HepG2 (cell line): Measurements from ENCODE around the gene DIO1. TPM values are rescaled to one million over a fixed set of nuclear protein-coding genes. Genes with fewer than 3 reads are reported as not detected.

Experiments used
- AGO2 ChIP-seq: fragments of 200-400 bp; formaldehyde crosslinking; optimal IDR thresholded peaks from 2 replicates; pipeline ENCODE3; 2017; ENCODE audit warnings: mild to moderate bottlenecking, low read depth, low read length, moderate library complexity
- BCL6 ChIP-seq: IDR thresholded peaks from 2 replicates; pipeline ENCODE4 v1.6.1; 2016; ENCODE audit warnings: missing genetic modification reagents, missing compliant biosample characterization
- CHD4 ChIP-seq: fragments of 200-600 bp; sonication (generic); IDR thresholded peaks from 2 replicates; pipeline ENCODE4 v1.7.0; 2017; ENCODE audit warnings: mild to moderate bottlenecking, low read length, borderline replicate concordance
- CTCF ChIP-seq: sonication (generic); formaldehyde crosslinking; IDR thresholded peaks from 2 replicates; pipeline ENCODE4 v1.5.0; 2020; ENCODE audit warnings: mild to moderate bottlenecking, missing genetic modification reagents, moderate library complexity
- ERF ChIP-seq: IDR thresholded peaks from 2 replicates; pipeline ENCODE4 v1.6.1; 2018; ENCODE audit warnings: missing biosample characterization, missing genetic modification reagents
- ETV5 ChIP-seq: IDR thresholded peaks from 2 replicates; pipeline ENCODE4 v1.6.1; 2018; ENCODE audit warnings: missing biosample characterization, missing genetic modification reagents, inconsistent platforms, borderline replicate concordance
- GTF2F1 ChIP-seq: fragments of 150-350 bp; IDR thresholded peaks from 2 replicates; pipeline ENCODE4 v1.6.1; 2014; ENCODE audit warnings: low read length
- HBP1 ChIP-seq: IDR thresholded peaks from 2 replicates; pipeline ENCODE4 v1.6.1; 2016; ENCODE audit warnings: low read depth, control low read depth
- HHEX ChIP-seq: IDR thresholded peaks from 2 replicates; pipeline ENCODE4 v1.6.1; 2016; ENCODE audit warnings: control low read depth
- HOXA7 ChIP-seq: sonication (generic); formaldehyde crosslinking; IDR thresholded peaks from 2 replicates; pipeline ENCODE4 v1.8.1; 2022; ENCODE audit warnings: mild to moderate bottlenecking, missing genetic modification reagents, moderate library complexity
- IRF2 ChIP-seq: IDR thresholded peaks from 2 replicates; pipeline ENCODE4 v1.6.1; 2018; ENCODE audit warnings: missing genetic modification reagents, missing compliant biosample characterization
- KDM5B ChIP-seq: sonication (generic); formaldehyde crosslinking; IDR thresholded peaks from 2 replicates; pipeline ENCODE4 v1.4.0; 2020; ENCODE audit warnings: missing genetic modification reagents, mild to moderate bottlenecking, borderline replicate concordance
- MEIS2 ChIP-seq: sonication (generic); formaldehyde crosslinking; IDR thresholded peaks from 2 replicates; pipeline ENCODE4 v1.9.0; 2021; ENCODE audit warnings: mild to moderate bottlenecking, missing genetic modification reagents
- MTA3 ChIP-seq: sonication (generic); formaldehyde crosslinking; IDR thresholded peaks from 2 replicates; pipeline ENCODE4 v1.4.0; 2020; ENCODE audit warnings: missing genetic modification reagents
- RAD21 ChIP-seq: fragments of 450-650 bp; formaldehyde crosslinking; IDR thresholded peaks from 2 replicates; pipeline ENCODE4 v1.5.0; 2020; ENCODE audit warnings: mild to moderate bottlenecking
- SMC3 ChIP-seq: IDR thresholded peaks from 2 replicates; pipeline ENCODE4 v1.6.1; 2011; ENCODE audit warnings: low read length, improper control_type of control experiment
- SYNCRIP ChIP-seq: fragments of 200-400 bp; formaldehyde crosslinking; IDR thresholded peaks from 2 replicates; pipeline ENCODE4 v1.6.1; 2018; ENCODE audit warnings: mild to moderate bottlenecking, low read depth, low read length; ENCODE audit not compliant: insufficient read depth
- TOE1 ChIP-seq: sonication (generic); formaldehyde crosslinking; IDR thresholded peaks from 2 replicates; pipeline ENCODE4 v1.4.0; 2020; ENCODE audit warnings: mild to moderate bottlenecking, missing genetic modification reagents
- U2AF1 ChIP-seq: fragments of 200-400 bp; formaldehyde crosslinking; optimal IDR thresholded peaks from 2 replicates; pipeline ENCODE3; 2017; ENCODE audit warnings: mild to moderate bottlenecking, low read depth, low read length
- ZBTB43 ChIP-seq: sonication (generic); formaldehyde crosslinking; conservative IDR thresholded peaks from 2 replicates; pipeline ENCODE4 v1.4.0; 2020; ENCODE audit warnings: missing genetic modification reagents
- ZBTB46 ChIP-seq: sonication (generic); formaldehyde crosslinking; IDR thresholded peaks from 2 replicates; pipeline ENCODE4 v1.4.0; 2020; ENCODE audit warnings: mild to moderate bottlenecking, missing genetic modification reagents, borderline replicate concordance
- ZNF101 ChIP-seq: sonication (generic); formaldehyde crosslinking; IDR thresholded peaks from 2 replicates; pipeline ENCODE4 v1.4.0; 2020; ENCODE audit warnings: mild to moderate bottlenecking, low read depth, missing genetic modification reagents, borderline replicate concordance
- ZNF207 ChIP-seq: fragments of 450-650 bp; IDR thresholded peaks from 2 replicates; pipeline ENCODE4 v1.6.1; 2016; ENCODE audit warnings: antibody characterized with exemption, borderline replicate concordance
- ZNF432 ChIP-seq: sonication (generic); formaldehyde crosslinking; IDR thresholded peaks from 2 replicates; pipeline ENCODE4 v1.5.0; 2020; ENCODE audit warnings: missing genetic modification reagents, mild to moderate bottlenecking, borderline replicate concordance
- ZNF501 ChIP-seq: sonication (generic); formaldehyde crosslinking; IDR thresholded peaks from 2 replicates; pipeline ENCODE4 v1.5.1; 2020; ENCODE audit warnings: mild to moderate bottlenecking, moderate library complexity, missing genetic modification reagents
- ZNF83 ChIP-seq: sonication (generic); formaldehyde crosslinking; IDR thresholded peaks from 2 replicates; pipeline ENCODE4 v1.4.0; 2020; ENCODE audit warnings: missing genetic modification reagents, mild to moderate bottlenecking, borderline replicate concordance
- polyA plus RNA-seq, 8 experiments: library from polyadenylated mRNA; depleted of rRNA in 3 of 8; stranded (reverse) in 7 of 8; unstranded in 1 of 8; fragments of >200 nt; fragmentation: Illumina TruSeq in 4 of 8; extraction: Trizol in 4 of 8; gene quantifications; 2 replicates each; pipeline versions ENCODE4 v1.2.1 to v1.2.3, GENCODE V29; 2011 to 2016; ENCODE audit warnings: low read depth in 4 of 8, missing spikeins in 1 of 8, mixed read lengths in 1 of 8; ENCODE audit not compliant: insufficient read depth in 1 of 8
- total RNA-seq, 5 experiments: library from RNA; depleted of rRNA; stranded (reverse); fragments of >200 nt; fragmentation: Illumina TruSeq; extraction: Trizol; gene quantifications; 2 replicates each; pipeline ENCODE4 v1.2.3, GENCODE V29; 2016; ENCODE audit warnings: low read depth in 1 of 5

Gene DIO1
- total and polyA plus RNA-seq, 2 of the 13 experiments (the other 11 are each of a cell fraction or from before 2014, with no cell fraction given) = 13.5 to 45.6 TPM

GRCh38 chr1:53860967-53861411 is 33.0 kb upstream of the DIO1 start (continued):
- TF ChIP-seq ZNF101 = no peak
- no peak for TF ChIP-seq HBP1
- no peak for TF ChIP-seq TOE1 (CRISPR knock-in tag)
- TF ChIP-seq ERF (CRISPR knock-in tag) = peak; percentile 21; the same call in 1 of the 2 replicates
- TF ChIP-seq HHEX (CRISPR knock-in tag) = no peak
- no peak for TF ChIP-seq ZNF501 (CRISPR knock-in tag)
- TF ChIP-seq RAD21 (CRISPR knock-in tag) = peak; percentile 76; the same call in 1 of the 2 replicates
- TF ChIP-seq KDM5B (CRISPR knock-in tag) = no peak
- no peak for TF ChIP-seq ZNF83
- TF ChIP-seq MEIS2 (CRISPR knock-in tag) = no peak
- no peak for TF ChIP-seq ETV5 (CRISPR knock-in tag)
- TF ChIP-seq SMC3 = peak; percentile 89
- no peak for TF ChIP-seq U2AF1
- TF ChIP-seq ZNF207 = no peak
- TF ChIP-seq ZNF432 = no peak
- TF ChIP-seq GTF2F1 = no peak
- peak; percentile 90 for TF ChIP-seq CTCF (CRISPR knock-in tag)
- no peak for TF ChIP-seq CHD4
- TF ChIP-seq MTA3 (CRISPR knock-in tag) = no peak
- TF ChIP-seq ZBTB43 = no peak
- TF ChIP-seq BCL6 = no peak
- no peak for TF ChIP-seq IRF2 (CRISPR knock-in tag)
- TF ChIP-seq ZBTB46 (CRISPR knock-in tag) = no peak
- TF ChIP-seq AGO2 = no peak
- no peak for TF ChIP-seq HOXA7 (CRISPR knock-in tag)
- no peak for TF ChIP-seq SYNCRIP
